ENCODE data around the gene TBX5.

DNA sequence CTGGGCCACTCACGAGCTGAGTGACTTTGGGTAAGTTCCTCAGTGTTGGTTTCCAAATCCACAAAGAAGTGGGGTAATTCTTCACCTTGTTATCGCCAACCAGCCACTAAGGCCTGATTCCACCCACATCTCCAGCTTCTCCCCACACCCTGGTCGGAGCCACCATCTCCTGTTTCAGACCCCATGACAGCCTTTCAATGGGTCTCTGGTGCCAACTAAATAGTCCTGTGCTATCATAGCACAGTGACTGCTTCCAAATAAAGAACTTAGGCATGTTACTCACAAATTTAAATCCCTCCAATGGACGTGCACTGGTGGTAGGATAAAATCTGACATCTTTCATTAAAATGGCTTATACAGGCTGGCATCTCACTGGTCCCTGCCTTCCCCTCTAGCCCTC lies 44.0 kb downstream of the TBX5 start:
- TF ChIP-seq CTCF (IDR thresholded peaks at IDR 0.05; ENCODE audit: borderline replicate concordance, extremely low read depth, low read length, poor library complexity, severe bottlenecking) (no peak), EZH2 (IDR thresholded peaks at IDR 0.05; ENCODE audit: borderline replicate concordance, low read depth, low read length, severe bottlenecking) (no peak)
